ENCODE results near the gene SEC31A.
"Not testable (repeated sequence)": the region's sequence is repeated elsewhere in the genome, so short reads cannot be mapped to it uniquely, and the experiment has no call there.

SEC31A gene

GRCh38 chr4:82818664-82819662 lies 72.0 kb downstream of the SEC31A start:
- no peak for TF ChIP-seq CTCF (IDR thresholded peaks at IDR 0.05; ENCODE audit: low read depth, low read length)
- H3K4me3 ChIP-seq (replicated peaks in 1 of 2; ENCODE audit: low read depth in 2 of 2, low read length in 2 of 2): no peak overlapping the region
- DNase-seq (ENCODE audit: low read depth in 2 of 2): no peak

- not testable (repeated sequence) for H3K4me3 ChIP-seq (replicated peaks in 1 of 2; ENCODE audit: low read depth in 2 of 2, low read length in 2 of 2); DNase-seq (ENCODE audit: low read depth in 2 of 2)
Measured at GRCh38 chr4:82816874-82817273, 74.1 kb downstream of the SEC31A start.

- no peak overlapping the region for H3K4me3 ChIP-seq (replicated peaks in 1 of 2; ENCODE audit: low read depth in 2 of 2, low read length in 2 of 2)
- no peak for TF ChIP-seq CTCF (IDR thresholded peaks at IDR 0.05; ENCODE audit: low read depth, low read length)
Measured at GRCh38 chr4:82814034-82814433, 76.9 kb downstream of the SEC31A start.

GRCh38 chr4:82811838-82812341 lies 79.1 kb downstream of the SEC31A start:
- no peak overlapping the region for H3K4me3 ChIP-seq (replicated peaks in 1 of 2; ENCODE audit: low read depth in 2 of 2, low read length in 2 of 2)
- DNase-seq (ENCODE audit: low read depth in 2 of 2): no peak
- TF ChIP-seq CTCF (IDR thresholded peaks at IDR 0.05; ENCODE audit: low read depth, low read length): no peak

More at GRCh38 chr4:82814034-82814433, 76.9 kb downstream of the SEC31A start:
- no peak for DNase-seq (ENCODE audit: low read depth in 2 of 2)

- H3K4me3 ChIP-seq (replicated peaks in 1 of 2; ENCODE audit: low read depth in 2 of 2, low read length in 2 of 2): no peak overlapping the region
- TF ChIP-seq CTCF (IDR thresholded peaks at IDR 0.05; ENCODE audit: low read depth, low read length): no peak
- DNase-seq (ENCODE audit: low read depth in 2 of 2): no peak
Measured at GRCh38 chr4:82811392-82811791, 79.6 kb downstream of the SEC31A start.

- no peak overlapping the region for H3K4me3 ChIP-seq (replicated peaks in 1 of 2; ENCODE audit: low read depth in 2 of 2, low read length in 2 of 2)
- no peak for TF ChIP-seq CTCF (IDR thresholded peaks at IDR 0.05; ENCODE audit: low read depth, low read length)
- DNase-seq (ENCODE audit: low read depth in 2 of 2): no peak
Measured at GRCh38 chr4:82810176-82810575, 80.8 kb downstream of the SEC31A start.

- H3K4me3 ChIP-seq (replicated peaks in 1 of 2; ENCODE audit: low read depth in 2 of 2, low read length in 2 of 2): no peak overlapping the region
- DNase-seq (ENCODE audit: low read depth in 2 of 2): no peak
- TF ChIP-seq CTCF (IDR thresholded peaks at IDR 0.05; ENCODE audit: low read depth, low read length): no peak
Measured at GRCh38 chr4:82809619-82810018, 81.3 kb downstream of the SEC31A start.

All from cardiac fibroblast (primary cell).